Testis (tissue), 2 donors: ENCODE measurements around the gene TBC1D22A.

Experiments used
- CTCF ChIP-seq, 3 experiments: fragments of 450-650 bp in 2 of 3; fragments of 200-600 bp in 1 of 3; sonication (generic) in 1 of 3; IDR thresholded peaks; one replicate each; pipeline ENCODE4 v1.5.1; 2016 to 2019; ENCODE audit warnings: antibody characterized with exemption in 3 of 3, mild to moderate bottlenecking in 2 of 3, moderate library complexity in 1 of 3
- POLR2A ChIP-seq: fragments of 450-650 bp; IDR thresholded peaks from one replicate; pipeline ENCODE4 v1.6.1; 2017; ENCODE audit warnings: antibody characterized with exemption, mild to moderate bottlenecking, moderate library complexity

- TF ChIP-seq CTCF (IDR thresholded peaks at IDR 0.05) = no peak
- TF ChIP-seq POLR2A = no peak
These were observed 91.8 kb downstream of the TBC1D22A start for GRCh38 chr22:46854125-46854870.
